Activated CD8-positive, alpha-beta memory T cell treated with anti-CD3 and anti-CD28 coated beads, Interleukin-2, amount 10 ng/mL, durations not matched to agents 7 days and 5 days (primary cell): ENCODE data around the gene CCNG1. TPM values are rescaled to one million over a fixed set of nuclear protein-coding genes. Genes with fewer than 3 reads are reported as not detected.
"Not testable (repeated sequence)": the region's sequence is repeated elsewhere in the genome, so short reads cannot be mapped to it uniquely, and the experiment has no call there.

Experiments
- ATAC-seq: fragments of 150-1000 bp; cut with Tn5 transposase; one replicate; pipeline ENCODE4 v1.10.0; 2021; ENCODE audit warnings: moderate library complexity
- CTCF ChIA-PET: fragments of 350-600 bp; sonication (Branson Sonifier 250); formaldehyde crosslinking; loops from one replicate; lab custom pipeline; 2021; ENCODE audit warnings: antibody characterized with exemption; lab: Charles Lee
- DNase-seq: peaks from one replicate; pipeline ENCODE4 v3.0.0-alpha.2; 2020
- H3K27ac Mint-ChIP-seq: one replicate; pipeline ENCODE4 v1.8.0; 2021; ENCODE audit warnings: mild to moderate bottlenecking, mixed read lengths
- H3K27me3 Mint-ChIP-seq: one replicate; pipeline ENCODE4 v1.8.0; 2021; ENCODE audit warnings: mixed read lengths
- H3K36me3 Mint-ChIP-seq: one replicate; pipeline ENCODE4 v1.8.0; 2021; ENCODE audit warnings: mild to moderate bottlenecking, mixed read lengths
- H3K4me1 Mint-ChIP-seq: one replicate; pipeline ENCODE4 v1.8.0; 2021; ENCODE audit warnings: mixed read lengths
- H3K4me3 Mint-ChIP-seq: one replicate; pipeline ENCODE4 v1.8.0; 2021; ENCODE audit warnings: mild to moderate bottlenecking, moderate library complexity, mixed read lengths
- H3K9me3 Mint-ChIP-seq: one replicate; pipeline ENCODE4 v1.8.0; 2022; ENCODE audit warnings: low read depth, mixed read lengths
- total RNA-seq, 2 experiments: library from RNA; stranded (reverse); gene quantifications; one replicate each; pipeline ENCODE4 v1.2.3, GENCODE V29; 2021

The CCNG1 gene, protein sequence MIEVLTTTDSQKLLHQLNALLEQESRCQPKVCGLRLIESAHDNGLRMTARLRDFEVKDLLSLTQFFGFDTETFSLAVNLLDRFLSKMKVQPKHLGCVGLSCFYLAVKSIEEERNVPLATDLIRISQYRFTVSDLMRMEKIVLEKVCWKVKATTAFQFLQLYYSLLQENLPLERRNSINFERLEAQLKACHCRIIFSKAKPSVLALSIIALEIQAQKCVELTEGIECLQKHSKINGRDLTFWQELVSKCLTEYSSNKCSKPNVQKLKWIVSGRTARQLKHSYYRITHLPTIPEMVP
- total RNA-seq: 100 to 1,000 TPM; 122 to 144 TPM

DNA sequence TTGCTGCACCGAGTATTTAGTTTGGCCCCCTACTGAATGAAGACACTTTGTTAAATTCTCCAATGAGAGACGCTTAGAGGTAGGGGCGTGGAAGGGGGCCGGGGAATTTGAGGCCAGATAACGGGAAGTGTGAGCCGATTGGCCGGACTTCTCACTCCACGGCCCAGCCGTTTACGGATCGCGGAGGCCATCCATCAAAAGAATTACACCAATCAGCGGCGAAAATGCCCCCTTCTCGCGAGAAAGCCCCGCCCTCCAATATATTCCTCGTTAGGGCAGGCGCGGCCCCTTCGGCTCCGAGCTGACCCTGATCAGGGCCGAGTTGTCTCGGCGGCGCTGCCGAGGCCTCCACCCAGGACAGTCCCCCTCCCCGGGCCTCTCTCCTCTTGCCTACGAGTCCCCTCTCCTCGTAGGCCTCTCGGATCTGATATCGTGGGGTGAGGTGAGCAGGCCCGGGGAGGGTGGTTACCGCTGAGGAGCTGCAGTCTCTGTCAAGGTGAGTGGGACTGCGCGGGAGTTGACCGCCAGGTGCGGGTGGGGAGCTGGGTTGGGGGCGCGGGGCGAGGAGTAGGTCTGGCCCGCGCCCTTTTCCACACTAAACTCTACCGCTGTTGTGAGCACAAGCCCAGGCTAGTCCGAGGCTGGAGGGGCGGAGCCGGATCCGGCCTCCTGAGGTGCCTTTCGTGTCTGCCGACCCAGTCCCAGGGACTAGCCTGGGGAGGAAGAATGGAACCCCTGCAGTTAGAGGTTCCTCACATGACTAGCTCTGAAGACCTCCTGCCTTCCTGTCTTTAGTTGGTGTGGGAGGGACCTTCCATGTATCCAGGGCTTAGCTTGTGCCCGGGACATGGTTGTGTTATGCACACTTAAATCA lies at the start of gene CCNG1:
CCNG1 (plus strand) TSS at position 287 of the 874 bp plus-strand sequence. CDS start 1,662 bp downstream, outside the sequence.
- peak; percentile 97 for ATAC-seq
- Mint-ChIP-seq H3K9me3 (no peaks in the 10 kb centered on the region), H3K27ac (peak within 1 kb of the TSS; percentile 92), H3K36me3 (peaks cover 35% of the 10 kb centered on the region), H3K4me1 (peaks cover 37% of the 10 kb centered on the region), H3K27me3 (peaks cover 6% of the 10 kb centered on the region), H3K4me3 (peak within 1 kb of the TSS; percentile 92)
- CTCF ChIA-PET: interaction anchor here (1.0 to 1.7 kb wide), 7 partner anchors 12 to 69 kb away, joined by 3 to 19 read pairs (median 4); partner anchors contain the start of genes HMMR, MAT2B and NUDCD2
- peak; percentile 96 for DNase-seq

DNA sequence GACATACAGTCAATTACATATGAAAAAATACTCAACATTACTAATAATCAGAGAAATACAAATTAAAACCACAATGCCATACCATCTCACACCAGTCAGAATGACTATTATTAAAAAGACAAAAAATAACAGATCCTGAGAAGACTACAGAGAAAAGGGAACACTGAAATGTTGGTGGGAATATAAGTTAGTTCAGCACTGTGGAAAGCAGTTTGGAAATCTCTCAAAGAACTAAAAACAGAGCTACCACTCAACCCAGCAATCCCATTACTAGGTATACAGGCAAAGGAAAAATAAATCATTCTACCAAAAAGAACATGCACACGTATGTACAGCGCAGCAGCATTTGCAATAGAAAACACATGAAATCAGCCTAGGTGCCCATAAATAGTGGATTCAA lies 41.6 kb upstream of the CCNG1 start:
- no peak overlapping the region for H3K27ac Mint-ChIP-seq
- CTCF ChIA-PET: no interaction called here
- H3K9me3 Mint-ChIP-seq: no peaks in the 10 kb centered on the region
- H3K4me3 Mint-ChIP-seq: no peak overlapping the region
- no peaks in the 10 kb centered on the region for H3K4me1 Mint-ChIP-seq
- ATAC-seq (no peak), DNase-seq (no peak)
- no peaks in the 10 kb centered on the region for H3K36me3 Mint-ChIP-seq
- H3K27me3 Mint-ChIP-seq: peaks cover 13% of the 10 kb centered on the region

DNA sequence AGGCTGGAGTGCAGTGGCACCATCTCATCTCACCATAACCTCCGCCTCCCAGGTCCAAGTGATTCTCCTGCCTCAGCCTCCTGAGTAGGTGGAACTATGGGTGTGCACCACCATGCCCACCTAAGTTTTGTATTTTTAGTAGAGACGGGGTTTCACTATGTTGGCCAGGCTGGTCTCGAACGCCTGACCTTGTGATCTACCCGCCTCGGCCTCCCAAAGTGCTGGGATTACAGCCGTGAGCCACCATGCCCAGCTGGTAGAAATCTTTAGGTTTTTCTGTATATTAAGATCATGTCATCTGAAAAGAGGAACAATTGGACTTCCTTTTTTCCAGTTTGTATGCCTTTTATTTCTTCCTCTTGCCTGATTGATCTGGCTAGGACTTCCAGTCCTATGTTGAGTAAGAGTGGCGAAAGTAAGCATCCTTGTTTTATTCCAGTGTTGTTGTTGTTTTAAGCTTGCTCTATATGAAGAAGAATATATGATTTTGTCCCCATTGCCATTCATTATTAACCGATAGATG lies 40.5 kb upstream of the CCNG1 start:
- not testable (repeated sequence) for DNase-seq, ATAC-seq, H3K36me3 Mint-ChIP-seq, H3K9me3 Mint-ChIP-seq, H3K4me3 Mint-ChIP-seq, H3K27ac Mint-ChIP-seq, H3K4me1 Mint-ChIP-seq
- peaks cover 11% of the 10 kb centered on the region for H3K27me3 Mint-ChIP-seq
- CTCF ChIA-PET: interaction anchor here (2.1 kb wide), 1 partner anchor 12 kb away, joined by 6 read pairs; no protein-coding TSS in a partner anchor

DNA sequence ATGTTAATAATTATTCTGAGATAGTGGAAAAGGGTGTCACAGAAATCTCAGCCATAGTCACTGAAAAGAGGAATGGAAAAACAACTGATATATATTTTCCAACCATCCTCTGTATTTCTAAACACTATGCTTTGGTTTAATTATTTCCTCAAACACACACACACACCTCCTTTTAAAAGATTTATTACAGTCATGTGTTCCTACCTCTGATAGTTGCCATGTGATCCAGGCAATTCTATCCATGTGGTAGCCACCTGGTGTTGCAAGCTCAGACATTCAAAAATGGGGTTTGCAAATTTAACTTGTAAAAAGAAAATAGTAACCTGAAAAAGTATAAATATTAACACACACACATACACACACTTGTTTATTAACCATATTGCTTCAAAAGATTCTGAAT lies 40.0 kb upstream of the CCNG1 start:
- Mint-ChIP-seq H3K4me1 (no peaks in the 10 kb centered on the region), H3K36me3 (no peaks in the 10 kb centered on the region), H3K27ac (no peak overlapping the region), H3K27me3 (peaks cover 11% of the 10 kb centered on the region), H3K9me3 (no peaks in the 10 kb centered on the region), H3K4me3 (no peak overlapping the region)
- no peak for DNase-seq
- no peak for ATAC-seq
- CTCF ChIA-PET: interaction anchor here (2.1 kb wide), 1 partner anchor 11 kb away, joined by 6 read pairs; no protein-coding TSS in a partner anchor

DNA sequence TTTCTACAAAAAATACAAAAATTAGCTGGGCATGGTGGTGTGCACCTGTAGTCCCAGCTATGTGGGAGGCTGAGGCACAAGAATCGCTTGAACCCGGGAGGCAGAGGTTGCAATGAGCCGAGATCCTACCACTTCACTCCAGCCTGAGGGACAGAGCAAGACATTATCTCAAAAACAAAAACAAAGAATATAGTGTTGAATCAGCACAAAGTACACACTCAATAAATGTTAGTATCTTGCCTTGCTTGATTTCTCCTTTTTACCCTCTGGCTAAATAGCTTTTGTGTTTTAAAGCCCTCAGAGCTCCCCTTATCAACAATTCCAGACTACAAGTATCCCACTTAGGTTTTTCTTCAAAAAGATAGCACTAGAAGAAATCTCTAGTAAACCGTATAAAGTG lies 37.5 kb upstream of the CCNG1 start:
- H3K36me3 Mint-ChIP-seq: no peaks in the 10 kb centered on the region
- no peak overlapping the region for H3K27ac Mint-ChIP-seq
- no peak for DNase-seq
- H3K9me3 Mint-ChIP-seq: no peaks in the 10 kb centered on the region
- no peaks in the 10 kb centered on the region for H3K4me1 Mint-ChIP-seq
- no peak overlapping the region for H3K4me3 Mint-ChIP-seq
- no peak for ATAC-seq
- CTCF ChIA-PET: interaction anchor here (2.1 kb wide), 1 partner anchor 8 kb away, joined by 13 read pairs; no protein-coding TSS in a partner anchor
- H3K27me3 Mint-ChIP-seq: peaks cover 10% of the 10 kb centered on the region

DNA sequence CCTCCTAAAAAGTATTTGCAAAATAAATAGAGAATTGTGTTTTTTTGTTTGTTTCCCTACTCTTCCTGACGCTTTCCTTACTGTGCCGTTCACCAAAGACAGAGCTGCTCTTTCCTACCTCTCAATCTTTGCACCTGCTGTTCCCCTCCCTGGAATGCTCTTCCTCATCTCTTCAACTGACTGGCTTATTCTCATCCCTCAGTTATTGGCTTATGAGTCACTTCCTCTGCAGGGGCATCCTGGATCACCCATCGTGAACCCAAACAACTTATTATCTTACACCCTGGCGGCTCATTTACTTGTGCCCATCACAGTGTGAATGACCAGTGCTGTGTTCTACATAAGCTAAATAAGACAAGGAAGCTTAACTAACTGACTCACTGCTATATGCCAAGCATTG lies 36.1 kb upstream of the CCNG1 start:
- H3K27me3 Mint-ChIP-seq: peaks cover 5% of the 10 kb centered on the region
- ATAC-seq (no peak), DNase-seq (no peak)
- H3K4me3 Mint-ChIP-seq: no peak overlapping the region
- H3K4me1 Mint-ChIP-seq: no peaks in the 10 kb centered on the region
- H3K36me3 Mint-ChIP-seq: no peaks in the 10 kb centered on the region
- H3K9me3 Mint-ChIP-seq: no peaks in the 10 kb centered on the region
- CTCF ChIA-PET: no interaction called here
- H3K27ac Mint-ChIP-seq: no peak overlapping the region

DNA sequence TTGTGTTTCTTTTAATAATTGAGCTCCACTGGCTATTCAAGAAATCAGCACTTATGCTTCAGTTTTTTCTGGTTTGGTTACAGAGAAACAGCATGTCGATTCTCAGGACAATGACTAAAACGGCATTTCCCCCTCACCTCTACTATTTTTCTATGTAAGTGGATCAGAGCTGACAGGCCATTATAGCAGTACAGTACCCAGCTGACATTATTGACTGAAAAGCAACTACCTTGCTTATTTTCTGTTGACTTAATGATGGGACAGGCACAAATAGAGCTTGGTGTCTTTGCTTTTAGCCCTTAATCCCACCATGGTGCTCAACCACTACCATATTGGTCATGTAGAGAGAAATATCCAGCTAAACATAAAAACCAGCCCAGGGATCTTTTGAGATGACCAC lies 35.4 kb upstream of the CCNG1 start:
- H3K27me3 Mint-ChIP-seq: peaks cover 5% of the 10 kb centered on the region
- CTCF ChIA-PET: interaction anchor here (0.7 kb wide), 1 partner anchor 281 kb away, joined by 3 read pairs; no protein-coding TSS in a partner anchor
- no peak overlapping the region for H3K4me3 Mint-ChIP-seq
- ATAC-seq (no peak), DNase-seq (no peak)
- no peak overlapping the region for H3K27ac Mint-ChIP-seq
- H3K4me1 Mint-ChIP-seq: peaks cover 6% of the 10 kb centered on the region
- no peaks in the 10 kb centered on the region for H3K36me3 Mint-ChIP-seq
- H3K9me3 Mint-ChIP-seq: no peaks in the 10 kb centered on the region

DNA sequence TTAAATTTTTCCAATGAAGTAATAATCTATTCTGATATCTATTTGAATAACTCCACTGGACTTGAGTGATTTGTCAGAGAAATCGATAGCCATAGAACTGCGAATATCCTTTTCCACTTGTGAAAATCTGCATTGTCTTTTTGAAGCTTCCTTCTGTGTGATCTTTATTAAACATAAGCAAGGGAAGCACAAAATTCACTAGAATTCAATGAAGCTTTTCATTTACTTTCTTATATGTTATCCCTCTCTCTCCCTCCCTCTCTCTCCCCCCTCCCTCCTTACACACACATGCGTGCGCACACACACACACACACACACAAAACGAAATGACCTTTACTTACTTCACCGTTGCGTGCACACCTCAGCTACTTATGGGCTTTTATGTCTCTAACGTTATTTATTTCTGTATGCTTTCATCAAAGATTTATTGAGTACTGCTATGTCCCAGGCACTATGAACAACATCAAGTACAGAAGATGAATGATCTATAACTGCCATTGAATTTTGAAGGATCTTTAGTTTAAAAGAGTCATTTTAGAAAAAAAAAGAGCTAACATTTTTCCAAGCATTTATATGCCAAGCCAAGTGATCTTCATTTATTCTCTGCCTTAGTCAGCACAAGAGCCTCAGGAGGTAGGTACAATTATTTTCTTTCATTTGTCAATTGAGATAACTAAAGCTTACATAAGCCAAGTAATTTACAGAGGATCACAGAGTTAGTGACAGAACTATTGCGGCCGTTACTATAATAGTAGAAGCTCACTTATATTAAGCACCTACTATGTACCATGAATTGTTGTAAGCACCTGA lies 32.8 kb upstream of the CCNG1 start:
- Mint-ChIP-seq H3K4me3 (no peak overlapping the region), H3K4me1 (peaks cover 12% of the 10 kb centered on the region), H3K36me3 (no peaks in the 10 kb centered on the region), H3K27me3 (peaks cover 3% of the 10 kb centered on the region), H3K27ac (no peak overlapping the region), H3K9me3 (no peaks in the 10 kb centered on the region)
- no peak for DNase-seq
- ATAC-seq: no peak
- CTCF ChIA-PET: interaction anchor here (0.7 to 1.2 kb wide), 2 partner anchors 9 to 128 kb away, joined by 3 read pairs; no protein-coding TSS in a partner anchor

DNA sequence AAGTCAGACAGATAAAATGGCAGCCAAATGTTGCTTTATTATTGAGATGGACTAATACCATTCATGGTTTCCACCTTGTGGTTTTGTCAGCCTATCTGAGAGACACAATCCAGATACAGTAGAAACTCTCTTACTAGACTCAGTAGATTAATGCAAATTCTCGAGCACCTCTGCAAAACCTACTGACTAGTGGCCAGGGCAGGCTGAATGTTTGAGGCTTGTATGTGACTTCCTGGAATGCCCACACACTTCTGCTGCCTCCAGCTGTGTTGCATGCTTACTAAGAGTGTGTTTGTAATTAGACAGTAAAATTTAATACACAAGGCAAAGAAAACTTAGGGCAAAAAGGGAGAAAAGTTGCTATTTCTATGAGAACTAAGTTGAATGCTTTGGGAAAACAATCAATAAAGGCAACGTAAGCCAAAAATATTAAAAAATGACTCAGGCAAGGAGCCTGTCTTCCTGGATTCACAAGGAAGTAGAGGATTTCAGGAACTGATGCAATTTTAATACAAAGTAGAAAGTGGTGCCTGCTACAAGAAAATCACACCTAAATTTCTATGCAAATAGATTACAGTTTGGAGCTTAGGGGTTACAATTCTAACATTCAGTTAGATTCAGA lies 30.2 kb upstream of the CCNG1 start:
- Mint-ChIP-seq H3K9me3 (no peaks in the 10 kb centered on the region), H3K27me3 (peaks cover 3% of the 10 kb centered on the region), H3K27ac (no peak overlapping the region), H3K4me3 (no peak overlapping the region), H3K36me3 (no peaks in the 10 kb centered on the region), H3K4me1 (peaks cover 12% of the 10 kb centered on the region)
- DNase-seq (peak; percentile 42), ATAC-seq (no peak)
- CTCF ChIA-PET: interaction anchor here (1.6 to 2.8 kb wide), 4 partner anchors 8 to 101 kb away, joined by 6 to 13 read pairs (median 12); no protein-coding TSS in a partner anchor

DNA sequence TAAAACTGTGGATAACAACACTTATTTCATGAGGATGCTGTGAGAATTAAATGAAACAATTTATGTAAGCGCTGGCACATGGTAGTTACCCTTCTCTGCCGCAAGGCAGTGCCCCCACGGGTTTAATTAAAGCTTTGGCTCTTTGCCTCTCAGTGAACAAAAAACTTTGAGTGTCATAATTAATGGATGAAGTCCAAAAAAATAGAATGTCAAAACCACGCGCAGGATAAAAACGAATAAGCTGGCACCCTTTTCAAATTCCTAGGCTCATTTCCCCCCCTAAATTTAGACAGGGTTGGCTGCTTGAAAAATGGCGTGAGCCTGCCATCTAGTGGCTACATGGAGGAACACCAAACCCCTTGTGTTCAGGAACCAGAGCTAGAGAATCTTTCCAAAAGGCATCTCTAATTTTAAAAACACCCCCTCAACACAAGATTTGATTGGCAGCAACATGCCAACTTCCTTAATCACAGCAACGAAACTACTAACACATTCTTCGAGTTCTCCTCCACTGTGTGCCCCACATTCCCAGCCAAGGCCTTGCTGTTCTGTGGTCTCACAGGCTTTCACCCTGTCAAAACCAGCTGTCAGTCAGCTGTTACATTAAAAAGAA lies 29.0 kb upstream of the CCNG1 start:
- DNase-seq: peak; percentile 68
- peaks cover 12% of the 10 kb centered on the region for H3K4me1 Mint-ChIP-seq
- H3K9me3 Mint-ChIP-seq: no peaks in the 10 kb centered on the region
- H3K36me3 Mint-ChIP-seq: no peaks in the 10 kb centered on the region
- CTCF ChIA-PET: interaction anchor here (0.6 to 4.0 kb wide), 21 partner anchors 9 to 1865 kb away, joined by 3 to 21 read pairs (median 3); partner anchors contain the start of genes CCNG1 and HMMR
- no peak overlapping the region for H3K27ac Mint-ChIP-seq
- peak; percentile 85 for ATAC-seq
- peaks cover 2% of the 10 kb centered on the region for H3K27me3 Mint-ChIP-seq
- no peak overlapping the region for H3K4me3 Mint-ChIP-seq

DNA sequence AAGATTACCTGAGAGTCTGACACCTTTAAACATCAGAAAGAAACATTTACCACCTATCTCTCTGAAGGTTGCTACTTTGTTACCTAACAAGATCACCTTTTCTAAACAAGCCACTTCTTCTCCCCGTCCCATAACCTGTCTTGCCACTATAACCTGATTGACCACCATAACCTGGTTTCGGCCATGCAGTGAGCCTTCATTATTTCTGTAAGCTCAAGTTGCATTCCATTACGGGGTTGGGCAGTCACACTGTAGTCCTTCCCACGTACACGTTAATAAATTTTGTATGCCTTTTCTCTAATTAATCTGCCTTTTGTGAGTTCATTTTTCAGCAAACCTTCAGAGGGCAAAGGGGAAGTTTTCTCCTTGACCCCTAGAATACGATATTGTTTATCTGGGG lies 28.0 kb upstream of the CCNG1 start:
- Mint-ChIP-seq H3K4me3 (no peak overlapping the region), H3K4me1 (peaks cover 12% of the 10 kb centered on the region), H3K27me3 (peaks cover 4% of the 10 kb centered on the region), H3K36me3 (no peaks in the 10 kb centered on the region), H3K27ac (no peak overlapping the region), H3K9me3 (no peaks in the 10 kb centered on the region)
- no peak for DNase-seq
- no peak for ATAC-seq
- CTCF ChIA-PET: interaction anchor here (0.7 to 4.0 kb wide), 12 partner anchors 11 to 1866 kb away, joined by 3 to 21 read pairs (median 6); partner anchors contain the start of gene HMMR

DNA sequence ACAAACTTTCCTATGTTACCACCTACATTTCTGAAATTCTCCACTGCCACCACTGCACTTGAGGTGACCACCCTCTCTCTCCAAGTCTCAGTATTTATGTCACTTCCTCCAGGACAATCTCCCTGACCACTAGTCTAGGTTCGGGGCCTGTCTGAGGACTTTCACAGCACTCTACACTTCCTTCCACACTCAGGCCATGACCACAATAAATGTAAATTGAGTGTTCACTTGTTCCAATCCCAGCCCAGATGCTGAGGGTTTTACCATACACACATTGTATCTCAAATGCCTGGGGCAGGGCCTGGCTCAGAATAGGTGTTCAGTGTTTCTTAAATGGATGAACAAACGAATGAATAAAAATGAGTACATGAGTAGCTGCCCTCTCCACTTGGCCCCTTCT lies 26.9 kb upstream of the CCNG1 start:
- Mint-ChIP-seq H3K27me3 (peaks cover 15% of the 10 kb centered on the region), H3K9me3 (no peaks in the 10 kb centered on the region), H3K4me1 (peaks cover 12% of the 10 kb centered on the region), H3K36me3 (no peaks in the 10 kb centered on the region), H3K4me3 (no peak overlapping the region), H3K27ac (no peak overlapping the region)
- ATAC-seq (no peak), DNase-seq (no peak)
- CTCF ChIA-PET: interaction anchor here (4.0 kb wide), 1 partner anchor 62 kb away, joined by 21 read pairs; no protein-coding TSS in a partner anchor
